IPS-15b (cell line): ENCODE measurements around the gene FMO4.
"Not testable (repeated sequence)": the region's sequence is repeated elsewhere in the genome, so short reads cannot be mapped to it uniquely, and the experiment has no call there.

Experiments used
- H3K27me3 ChIP-seq: one replicate; pipeline ENCODE4 v1.6.1; 2013; ENCODE audit warnings: low read length; ENCODE audit not compliant: control insufficient read depth, insufficient read depth
- H3K36me3 ChIP-seq: one replicate; pipeline ENCODE4 v1.6.1; 2013; ENCODE audit warnings: low read length; ENCODE audit not compliant: control insufficient read depth, insufficient read depth
- H3K4me1 ChIP-seq: one replicate; pipeline ENCODE4 v1.6.1; 2013; ENCODE audit warnings: mild to moderate bottlenecking, low read length; ENCODE audit not compliant: control insufficient read depth, insufficient read depth
- H3K4me3 ChIP-seq: one replicate; pipeline ENCODE4 v1.5.1; 2013; ENCODE audit warnings: low read depth, low read length
- H3K9ac ChIP-seq: one replicate; pipeline ENCODE4 v1.6.1; 2013; ENCODE audit warnings: low read depth, mild to moderate bottlenecking, low read length
- H3K9me3 ChIP-seq: one replicate; pipeline ENCODE4 v1.6.1; 2013; ENCODE audit warnings: mild to moderate bottlenecking, low read length; ENCODE audit not compliant: control insufficient read depth, insufficient read depth

Gene FMO4

DNA sequence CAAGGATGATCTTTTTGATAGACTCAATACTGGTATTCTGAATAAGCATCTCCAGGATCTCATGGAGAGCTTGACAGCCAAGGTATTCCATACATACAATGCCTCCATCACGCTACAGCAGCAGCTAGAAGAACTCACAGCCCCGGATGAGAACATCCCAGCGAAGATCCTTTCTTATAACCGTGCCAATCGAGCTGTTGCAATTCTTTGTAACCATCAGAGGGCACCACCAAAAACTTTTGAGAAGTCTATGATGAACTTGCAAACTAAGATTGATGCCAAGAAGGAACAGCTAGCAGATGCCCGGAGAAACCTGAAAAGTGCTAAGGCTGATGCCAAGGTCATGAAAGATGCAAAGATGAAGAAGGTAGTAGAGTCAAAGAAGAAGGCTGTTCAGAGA lies 25.4 kb downstream of the FMO4 start:
- not testable (repeated sequence) for H3K9me3 ChIP-seq, H3K9ac ChIP-seq, H3K27me3 ChIP-seq, H3K4me3 ChIP-seq, H3K36me3 ChIP-seq, H3K4me1 ChIP-seq

GRCh38 chr1:171343727-171344472 lies 29.9 kb downstream of the FMO4 start:
- Histone ChIP-seq H3K9me3 (no peaks in the 10 kb centered on the region), H3K9ac (no peak overlapping the region), H3K36me3 (no peaks in the 10 kb centered on the region), H3K4me3 (no peak overlapping the region), H3K4me1 (no peaks in the 10 kb centered on the region), H3K27me3 (no peaks in the 10 kb centered on the region)

GRCh38 chr1:171344473-171344820 lies 30.5 kb downstream of the FMO4 start:
- Histone ChIP-seq H3K9ac (no peak overlapping the region), H3K4me3 (no peak overlapping the region), H3K27me3 (no peaks in the 10 kb centered on the region), H3K36me3 (no peaks in the 10 kb centered on the region), H3K4me1 (no peaks in the 10 kb centered on the region), H3K9me3 (no peaks in the 10 kb centered on the region)

DNA sequence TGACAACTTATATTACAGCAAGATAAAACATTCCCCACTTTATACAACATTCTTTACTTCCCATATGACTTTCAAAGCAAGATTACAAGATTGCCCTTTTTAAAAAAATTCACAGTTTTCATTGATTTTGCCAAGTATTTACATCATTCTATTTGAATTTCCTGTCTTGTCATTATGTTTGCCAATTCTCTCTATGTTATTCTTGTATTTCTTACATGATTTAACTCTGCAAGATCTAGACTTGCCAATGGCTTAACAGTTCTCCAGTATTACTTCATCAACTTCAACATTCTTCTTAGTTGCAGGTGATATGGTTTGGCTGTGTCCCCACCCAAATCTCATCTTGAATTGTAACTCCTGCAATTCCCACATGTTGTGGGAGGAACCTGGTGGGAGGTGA lies 31.6 kb downstream of the FMO4 start:
- no peak overlapping the region for H3K9ac ChIP-seq
- no peaks in the 10 kb centered on the region for H3K9me3 ChIP-seq
- no peaks in the 10 kb centered on the region for H3K36me3 ChIP-seq
- H3K4me3 ChIP-seq = no peak overlapping the region
- H3K27me3 ChIP-seq = no peaks in the 10 kb centered on the region
- no peaks in the 10 kb centered on the region for H3K4me1 ChIP-seq

- Histone ChIP-seq H3K4me3 (no peak overlapping the region), H3K9ac (no peak overlapping the region), H3K4me1 (no peaks in the 10 kb centered on the region), H3K36me3 (no peaks in the 10 kb centered on the region), H3K9me3 (no peaks in the 10 kb centered on the region), H3K27me3 (no peaks in the 10 kb centered on the region)
Measured at GRCh38 chr1:171346881-171347280, 32.9 kb downstream of the FMO4 start.

DNA sequence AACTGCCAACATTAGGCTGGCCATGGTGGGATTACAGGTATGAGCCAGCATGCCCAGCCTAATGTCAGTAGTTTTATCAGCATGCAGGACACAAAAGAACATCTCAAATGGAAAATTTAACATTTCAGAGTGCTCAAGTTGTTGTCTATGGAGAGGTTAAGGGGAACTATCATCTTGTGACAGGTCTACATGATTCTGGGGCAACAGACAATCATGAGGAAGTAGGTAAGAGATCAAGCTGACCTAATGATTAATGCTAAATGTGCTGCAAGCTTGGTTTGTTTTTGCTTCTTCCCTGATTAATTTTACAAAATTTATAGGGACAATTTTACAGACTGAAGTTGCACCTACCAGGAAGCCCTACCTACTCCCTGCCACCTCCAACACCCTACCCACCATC lies 36.6 kb downstream of the FMO4 start:
- peaks cover 4% of the 10 kb centered on the region for H3K4me1 ChIP-seq
- no peaks in the 10 kb centered on the region for H3K36me3 ChIP-seq
- no peaks in the 10 kb centered on the region for H3K9me3 ChIP-seq
- H3K27me3 ChIP-seq = no peaks in the 10 kb centered on the region
- H3K4me3 ChIP-seq = no peak overlapping the region
- H3K9ac ChIP-seq = no peak overlapping the region

DNA sequence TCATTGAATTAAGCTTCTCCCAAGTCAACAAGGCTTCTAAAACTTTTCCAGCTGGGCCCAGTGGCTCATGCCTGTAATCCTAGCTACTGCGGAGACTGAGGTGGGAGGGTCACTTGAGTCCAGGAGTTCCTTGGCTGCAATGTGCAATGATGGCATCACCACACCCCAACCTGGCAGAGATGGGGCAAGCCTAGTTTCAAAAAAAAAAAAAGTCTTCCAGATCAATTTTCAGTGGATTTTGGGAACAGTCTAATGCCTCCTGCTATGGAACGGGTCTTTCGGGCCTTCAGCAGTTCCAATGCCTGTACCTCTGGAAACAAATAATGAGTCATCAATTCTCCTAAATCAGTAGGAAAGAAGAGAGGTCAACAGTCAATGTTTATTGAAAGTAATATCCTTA lies 38.0 kb downstream of the FMO4 start:
- H3K4me3 ChIP-seq = no peak overlapping the region
- no peak overlapping the region for H3K9ac ChIP-seq
- no peaks in the 10 kb centered on the region for H3K9me3 ChIP-seq
- no peaks in the 10 kb centered on the region for H3K27me3 ChIP-seq
- no peaks in the 10 kb centered on the region for H3K36me3 ChIP-seq
- peaks cover 4% of the 10 kb centered on the region for H3K4me1 ChIP-seq

DNA sequence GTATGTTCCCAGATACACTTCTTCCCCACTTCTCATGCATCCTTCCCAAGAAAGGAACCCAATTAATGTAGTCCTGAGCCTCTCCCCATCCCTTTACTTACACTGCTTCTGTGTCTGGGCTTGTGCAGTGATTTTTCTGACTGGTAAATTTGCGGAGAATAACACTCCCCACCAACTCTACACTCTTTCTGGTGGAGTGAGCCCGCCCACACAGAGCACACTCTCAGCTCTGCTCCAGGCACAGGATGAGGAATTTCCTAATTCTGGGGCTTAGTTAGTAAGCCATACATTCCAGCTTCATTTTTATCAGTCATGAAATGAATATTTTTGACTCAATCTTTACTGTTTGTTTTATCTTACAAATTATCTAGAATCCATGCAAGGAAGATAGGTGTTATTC lies 38.6 kb downstream of the FMO4 start:
- no peaks in the 10 kb centered on the region for H3K9me3 ChIP-seq
- H3K9ac ChIP-seq = no peak overlapping the region
- no peak overlapping the region for H3K4me3 ChIP-seq
- H3K36me3 ChIP-seq = no peaks in the 10 kb centered on the region
- no peaks in the 10 kb centered on the region for H3K27me3 ChIP-seq
- H3K4me1 ChIP-seq = peaks cover 4% of the 10 kb centered on the region

DNA sequence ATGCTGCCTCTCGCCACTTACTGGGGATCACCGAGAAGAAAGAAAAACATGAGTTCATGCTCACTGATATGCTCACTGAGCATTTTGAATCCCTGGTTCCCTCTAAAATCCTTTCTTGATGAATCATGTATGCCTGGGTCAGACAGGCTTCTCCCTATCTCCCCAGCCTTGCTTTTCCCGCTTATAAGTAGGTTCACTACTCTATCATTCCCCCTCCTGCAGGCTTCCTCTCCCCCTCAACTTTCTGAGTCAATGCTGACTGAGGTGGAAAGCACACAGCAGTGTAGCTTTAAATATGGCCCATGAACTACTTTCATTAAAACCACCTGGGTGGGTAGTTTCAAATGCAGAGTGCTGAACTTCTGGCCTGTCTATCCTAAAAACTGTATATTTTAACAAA lies 41.7 kb downstream of the FMO4 start:
- Histone ChIP-seq H3K9ac (no peak overlapping the region), H3K4me1 (peaks cover 4% of the 10 kb centered on the region), H3K9me3 (no peaks in the 10 kb centered on the region), H3K27me3 (no peaks in the 10 kb centered on the region), H3K36me3 (no peaks in the 10 kb centered on the region), H3K4me3 (no peak overlapping the region)

- no peak overlapping the region for H3K9ac ChIP-seq
- no peak overlapping the region for H3K4me3 ChIP-seq
- H3K27me3 ChIP-seq = no peaks in the 10 kb centered on the region
- H3K4me1 ChIP-seq = peaks cover 4% of the 10 kb centered on the region
- H3K36me3 ChIP-seq = no peaks in the 10 kb centered on the region
- no peaks in the 10 kb centered on the region for H3K9me3 ChIP-seq
Measured at GRCh38 chr1:171357179-171357578, 43.2 kb downstream of the FMO4 start.

DNA sequence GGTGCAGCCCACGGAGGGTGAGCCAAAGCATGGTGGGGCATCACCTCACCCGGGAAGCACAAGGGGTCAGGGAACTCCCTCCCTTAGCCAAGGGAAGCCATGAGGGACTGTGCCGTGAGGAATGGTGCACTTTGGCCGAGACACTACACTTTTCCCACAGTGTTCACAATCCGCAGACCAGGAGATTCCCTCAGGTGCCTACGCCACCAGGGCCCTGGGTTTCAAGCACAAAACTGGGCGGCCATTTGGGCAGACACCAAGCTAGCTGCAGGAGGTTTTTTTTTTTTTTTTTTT lies 45.3 kb downstream of the FMO4 start:
- H3K9me3 ChIP-seq, H3K4me3 ChIP-seq, H3K27me3 ChIP-seq, H3K9ac ChIP-seq, H3K36me3 ChIP-seq, H3K4me1 ChIP-seq: not testable (repeated sequence)

DNA sequence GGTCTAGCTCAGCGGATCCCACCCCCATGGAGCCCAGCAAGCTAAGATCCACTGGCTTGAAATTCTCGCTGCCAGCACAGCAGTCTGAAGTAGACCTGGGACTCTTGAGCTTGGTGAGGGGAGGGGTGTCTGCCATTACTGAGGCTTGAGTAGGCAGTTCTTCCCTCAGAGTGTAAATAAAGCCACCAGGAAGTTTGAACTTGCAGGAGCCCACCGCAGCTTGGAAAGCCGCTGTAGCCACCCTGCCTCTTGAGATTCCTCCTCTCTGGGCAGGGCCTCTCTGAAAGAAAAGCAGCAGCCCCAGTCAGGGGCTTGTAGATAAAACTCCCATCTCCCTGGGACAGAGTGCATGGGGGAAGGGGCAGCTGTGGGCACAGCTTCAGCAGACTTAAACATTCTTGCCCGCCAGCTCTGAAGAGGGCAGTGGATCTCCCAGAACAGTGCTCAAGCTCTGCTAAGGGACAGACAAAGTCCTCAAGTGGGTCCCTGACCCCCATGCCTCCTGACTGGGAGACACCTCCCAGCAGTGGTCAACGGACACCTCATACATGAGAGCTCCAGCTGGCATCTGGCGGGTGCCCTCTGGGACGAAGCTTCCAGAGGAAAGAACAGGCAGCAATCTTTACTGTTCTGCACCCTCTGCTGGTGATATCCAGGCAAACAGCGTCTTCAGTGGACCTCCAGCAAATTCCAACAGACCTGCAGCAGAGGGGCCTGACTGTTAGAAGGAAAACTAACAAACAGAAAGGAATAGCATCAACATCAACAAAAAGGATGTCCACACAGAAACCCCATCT lies 45.9 kb downstream of the FMO4 start:
- H3K9ac ChIP-seq, H3K4me1 ChIP-seq, H3K27me3 ChIP-seq, H3K9me3 ChIP-seq, H3K36me3 ChIP-seq, H3K4me3 ChIP-seq: not testable (repeated sequence)
